B cell (primary cell): ENCODE results near the gene GASK1B. TPM values are rescaled to one million over a fixed set of nuclear protein-coding genes. Genes with fewer than 3 reads are reported as not detected.

Experiments used
- ATAC-seq: fragments of 200-7000 bp; cut with Tn5 transposase; one replicate; pipeline ENCODE4 v1.10.0; 2021; ENCODE audit warnings: low read depth, mild to moderate bottlenecking, moderate number of reproducible peaks, moderate library complexity
- CTCF ChIA-PET: fragments of 350-600 bp; sonication (Branson Sonifier 250); formaldehyde crosslinking; loops from one replicate; lab custom pipeline; 2021; ENCODE audit warnings: antibody characterized with exemption, inconsistent platforms; lab: Charles Lee
- POLR2A ChIA-PET: fragments of 350-600 bp; sonication (Branson Sonifier 250); formaldehyde crosslinking; loops from one replicate; lab custom pipeline; 2021; ENCODE audit warnings: antibody characterized with exemption; lab: Charles Lee
- DNase-seq: peaks from one replicate; pipeline ENCODE4 v3.0.0; 2013
- H2AFZ ChIP-seq: 2 replicates; pipeline ENCODE4 v1.6.1; 2012; ENCODE audit warnings: mild to moderate bottlenecking, low read depth, low read length; ENCODE audit not compliant: insufficient read depth, poor library complexity, severe bottlenecking
- H3K27ac ChIP-seq, 2 donors: 1 replicate in 1 of 2; 2 replicates in 1 of 2; pipeline ENCODE4 v1.5.1; 2012 to 2013; ENCODE audit warnings: low read length in 2 of 2, mild to moderate bottlenecking in 2 of 2, moderate library complexity in 1 of 2
- H3K27me3 ChIP-seq, 4 experiments: fragments of 200-600 bp in 1 of 4; sonication (generic) in 1 of 4; replicated peaks in 1 of 4; 1 replicate in 2 of 4; 2 replicates in 2 of 4; pipeline versions ENCODE4 v1.6.1 to v1.7.0; 2013 to 2016; ENCODE audit warnings: low read length in 3 of 4, mild to moderate bottlenecking in 2 of 4, mixed read lengths in 1 of 4, moderate library complexity in 1 of 4; ENCODE audit not compliant: insufficient read depth in 4 of 4, control insufficient read depth in 3 of 4; ENCODE audit errors: control extremely low read depth in 1 of 4
- H3K36me3 ChIP-seq, 2 experiments: replicated peaks in 1 of 2; 1 replicate in 1 of 2; 2 replicates in 1 of 2; pipeline versions ENCODE4 v1.6.1 to v1.7.1; 2013; ENCODE audit warnings: low read length in 1 of 2; ENCODE audit not compliant: insufficient read depth in 2 of 2, control insufficient read depth in 1 of 2; ENCODE audit errors: control extremely low read depth in 1 of 2, extremely low read depth in 1 of 2
- H3K4me1 ChIP-seq, 2 donors: fragments of 200-600 bp in 1 of 2; sonication (generic) in 1 of 2; 1 replicate in 1 of 2; 2 replicates in 1 of 2; pipeline versions ENCODE4 v1.5.1 to v1.6.1; 2013 to 2017; ENCODE audit warnings: low read length in 2 of 2; ENCODE audit not compliant: control insufficient read depth in 2 of 2, insufficient read depth in 2 of 2
- H3K4me2 ChIP-seq: replicated peaks from 2 replicates; pipeline ENCODE3; 2012; ENCODE audit warnings: mild to moderate bottlenecking, low read depth, low read length; ENCODE audit not compliant: poor library complexity, severe bottlenecking
- H3K4me3 ChIP-seq, 5 experiments: fragments of 200-600 bp in 1 of 5; sonication (generic) in 1 of 5; 1 replicate in 3 of 5; 2 replicates in 2 of 5; pipeline versions ENCODE4 v1.5.1 to v1.7.0; 2011 to 2016; ENCODE audit warnings: low read length in 4 of 5, mild to moderate bottlenecking in 4 of 5, low read depth in 2 of 5, control low read depth in 1 of 5, moderate library complexity in 1 of 5; ENCODE audit not compliant: insufficient read depth in 1 of 5; ENCODE audit errors: control extremely low read depth in 1 of 5, extremely low read depth in 1 of 5
- H3K79me2 ChIP-seq: fragments of 200-600 bp; sonication (generic); one replicate; pipeline ENCODE4 v1.6.0; 2016; ENCODE audit warnings: low read length; ENCODE audit not compliant: control insufficient read depth, insufficient read depth
- H3K9ac ChIP-seq: fragments of 200-600 bp; sonication (generic); 2 replicates; pipeline ENCODE4 v1.6.1; 2017; ENCODE audit warnings: mild to moderate bottlenecking, low read length, moderate library complexity
- H3K9me3 ChIP-seq, 3 donors: one replicate each; pipeline versions ENCODE4 v1.6.1 to v1.7.1; 2013; ENCODE audit warnings: low read length in 2 of 3; ENCODE audit not compliant: control insufficient read depth in 2 of 3, insufficient read depth in 1 of 3; ENCODE audit errors: control extremely low read depth in 1 of 3
- H4K20me1 ChIP-seq: 2 replicates; pipeline ENCODE4 v1.6.0; 2012; ENCODE audit warnings: mild to moderate bottlenecking, low read length; ENCODE audit not compliant: insufficient read depth, control insufficient read depth, poor library complexity, severe bottlenecking
- H3K27ac Mint-ChIP-seq: one replicate; pipeline ENCODE4 v1.8.0; 2021; ENCODE audit warnings: mixed read lengths
- H3K27me3 Mint-ChIP-seq: one replicate; pipeline ENCODE4 v1.8.0; 2021; ENCODE audit warnings: mixed read lengths
- H3K4me1 Mint-ChIP-seq: one replicate; pipeline ENCODE4 v1.8.0; 2021; ENCODE audit warnings: mixed read lengths
- H3K4me3 Mint-ChIP-seq: one replicate; pipeline ENCODE4 v1.8.0; 2021; ENCODE audit warnings: mixed read lengths
- H3K9me3 Mint-ChIP-seq: one replicate; pipeline ENCODE4 v1.8.0; 2022; ENCODE audit warnings: mixed read lengths; ENCODE audit not compliant: insufficient read depth
- CTCF ChIP-seq: fragments of 200-600 bp; IDR thresholded peaks from one replicate; pipeline ENCODE4 v1.8.0; 2022; ENCODE audit warnings: antibody characterized with exemption, mild to moderate bottlenecking
- EZH2 ChIP-seq: IDR thresholded peaks from 2 replicates; pipeline ENCODE4 v1.6.1; 2012; ENCODE audit warnings: borderline replicate concordance, low read depth, mild to moderate bottlenecking, moderate library complexity, low read length; ENCODE audit not compliant: insufficient read depth, poor library complexity, severe bottlenecking
- WGBS: methylation state at CpG from one replicate; pipeline ENCODE4 v1.1.5; 2013; ENCODE audit warnings: missing lambda C conversion rate; ENCODE audit not compliant: insufficient coverage; 5-methylcytosine and 5-hydroxymethylcytosine counted together
- intact Hi-C: fragments of 100-400 bp; cut with micrococcal nuclease; formaldehyde crosslinking; loops from one replicate; pipeline ENCODE4 v1.10.0; 2022
- polyA plus RNA-seq: library from polyadenylated mRNA; depleted of rRNA; stranded (reverse); fragments of >200 nt; gene quantifications from 2 replicates; pipeline ENCODE4 v1.2.3, GENCODE V29; 2012
- total RNA-seq, 2 donors: library from RNA; stranded (reverse); fragments of 120-200 nt in 1 of 2; gene quantifications; 1 replicate in 1 of 2; 2 replicates in 1 of 2; pipeline versions ENCODE4 v1.2.3 to v1.2.4, GENCODE V29; 2013 to 2022

GASK1B gene
- total and polyA plus RNA-seq, 2 donors (not counting 1 experiment from before 2014, with no cell fraction given): 0.27 to 0.39 TPM

- Histone ChIP-seq H4K20me1 (no peaks in the 10 kb centered on the region), H3K36me3 (no peaks in the 10 kb centered on the region), H3K4me2 (no peak overlapping the region), H3K79me2 (no peaks in the 10 kb centered on the region), H2AFZ (no peak overlapping the region), H3K27me3 (no peaks in the 10 kb centered on the region), H3K9me3 (no peaks in the 10 kb centered on the region), H3K4me3 (no peak overlapping the region), H3K9ac (no peak overlapping the region), H3K27ac (no peak overlapping the region), H3K4me1 (no peaks in the 10 kb centered on the region)
- no peak overlapping the region for H3K4me3 Mint-ChIP-seq
- DNase-seq (no peak), ATAC-seq (no peak)
- H3K4me1 Mint-ChIP-seq: no peaks in the 10 kb centered on the region
- POLR2A ChIA-PET: no interaction called here
- CTCF ChIA-PET: no interaction called here
- intact Hi-C loops: no loop called here
- no peak overlapping the region for H3K27ac Mint-ChIP-seq
- H3K9me3 Mint-ChIP-seq: no peaks in the 10 kb centered on the region
- no CpG with 5 or more reads among the region's 2 CpGs for WGBS
- H3K27me3 Mint-ChIP-seq: peaks cover 6% of the 10 kb centered on the region
- TF ChIP-seq CTCF (no peak), EZH2 (no peak)
These were observed 30.6 kb upstream of the GASK1B start for GRCh38 chr4:158203436-158203835.

GRCh38 chr4:158202481-158202880, 29.7 kb upstream of the GASK1B start:
- ChIA-PET POLR2A (no interaction called here), CTCF (interaction anchor here (0.5 kb wide), 1 partner anchor 29 kb away, joined by 3 read pairs; no protein-coding TSS in a partner anchor)
- DNase-seq: no peak
- intact Hi-C loops: no loop called here
- no peaks in the 10 kb centered on the region for H3K9me3 Mint-ChIP-seq
- no peaks in the 10 kb centered on the region for H4K20me1 ChIP-seq
- ATAC-seq: no peak
- no peak overlapping the region for H3K27ac Mint-ChIP-seq
- H3K4me1 ChIP-seq: no peaks in the 10 kb centered on the region
- no peaks in the 10 kb centered on the region for H3K27me3 ChIP-seq
- no peak overlapping the region for H3K27ac ChIP-seq
- no peaks in the 10 kb centered on the region for H3K79me2 ChIP-seq
- H3K9ac ChIP-seq: no peak overlapping the region
- H3K4me3 Mint-ChIP-seq: no peak overlapping the region
- H3K36me3 ChIP-seq: no peaks in the 10 kb centered on the region
- H2AFZ ChIP-seq: no peak overlapping the region
- no CpG with 5 or more reads among the region's 1 CpG for WGBS
- no peaks in the 10 kb centered on the region for H3K4me1 Mint-ChIP-seq
- no peak overlapping the region for H3K4me3 ChIP-seq
- no peak overlapping the region for H3K4me2 ChIP-seq
- TF ChIP-seq EZH2: no peak
- TF ChIP-seq CTCF: no peak
- peaks cover 3% of the 10 kb centered on the region for H3K27me3 Mint-ChIP-seq
- H3K9me3 ChIP-seq: no peaks in the 10 kb centered on the region
